Stomach (tissue), 9 donors: Measurements from ENCODE around the gene FLYWCH1. TPM values are rescaled to one million over a fixed set of nuclear protein-coding genes. Genes with fewer than 3 reads are reported as not detected.

Experiments
- DNase-seq, 2 donors: peaks; one replicate each; pipeline versions ENCODE4 v3.0.0 to v3.0.0-alpha.2; 2013 to 2019
- H3K27ac ChIP-seq, 5 donors: fragments of 200-600 bp in 4 of 5; sonication (generic) in 4 of 5; one replicate each; pipeline ENCODE4 v1.5.1; 2013 to 2019; ENCODE audit warnings: mild to moderate bottlenecking in 1 of 5, moderate library complexity in 1 of 5
- H3K27me3 ChIP-seq, 3 donors: fragments of 200-600 bp; sonication (generic); one replicate each; pipeline ENCODE4 v1.5.1; 2017 to 2019; ENCODE audit warnings: mixed run types in 1 of 3
- H3K36me3 ChIP-seq, 4 donors: fragments of 200-600 bp; sonication (generic); 1 replicate in 3 of 4; 2 replicates in 1 of 4; pipeline ENCODE4 v1.5.1; 2016 to 2019
- H3K4me1 ChIP-seq, 4 donors: fragments of 200-600 bp; sonication (generic); one replicate each; pipeline ENCODE4 v1.5.1; 2016 to 2019
- H3K4me3 ChIP-seq, 4 donors: fragments of 200-600 bp; sonication (generic) in 3 of 4; one replicate each; pipeline ENCODE4 v1.5.1; 2016 to 2019; ENCODE audit warnings: mild to moderate bottlenecking in 1 of 4
- H3K9me3 ChIP-seq, 4 donors: fragments of 200-600 bp; sonication (generic); one replicate each; pipeline ENCODE4 v1.5.1; 2016 to 2019
- EP300 ChIP-seq: sonication (generic); formaldehyde crosslinking; IDR thresholded peaks from one replicate; pipeline ENCODE4 v1.6.1; 2017; ENCODE audit warnings: antibody characterized with exemption
- POLR2A ChIP-seq, 4 donors: fragments of 450-650 bp; IDR thresholded peaks; one replicate each; pipeline ENCODE4 v1.6.1; 2016; ENCODE audit warnings: antibody characterized with exemption in 4 of 4, control low read depth in 2 of 4, mild to moderate bottlenecking in 1 of 4, moderate library complexity in 1 of 4
- POLR2AphosphoS5 ChIP-seq, 3 donors: sonication (generic); formaldehyde crosslinking; IDR thresholded peaks; one replicate each; pipeline ENCODE4 v1.6.1; 2016; ENCODE audit warnings: antibody characterized with exemption in 3 of 3
- WGBS, 5 donors: extraction: QIAGEN DNeasy Blood & Tissue Kit in 3 of 5; methylation state at CpG; one replicate each; pipeline versions ENCODE4 v1.1.5 to v1.1.7; 2013 to 2018; 5-methylcytosine and 5-hydroxymethylcytosine counted together
- intact Hi-C: fragments of 100-400 bp; cut with DNase I; formaldehyde crosslinking; loops from one replicate; pipeline ENCODE4 v1.15.1; 2023; ENCODE audit warnings: low total_unique reads
- polyA plus RNA-seq, 3 donors: library from polyadenylated mRNA; stranded (reverse); fragments of 200-250 nt; gene quantifications; one replicate each; pipeline ENCODE4 v1.2.3, GENCODE V29; 2013
- total RNA-seq, 5 donors: library from RNA; depleted of rRNA; stranded (reverse); fragments of >200 nt; gene quantifications; one replicate each; pipeline versions ENCODE4 v1.1.0 to v1.2.3, GENCODE V29; 2014 to 2016
- TF ChIP-seq, protein P1 (sequence below), 7 experiments: fragments of 450-650 bp in 4 of 7; fragments of 200-600 bp in 3 of 7; sonication (generic) in 3 of 7; IDR thresholded peaks; one replicate each; pipeline ENCODE4 v1.5.1; 2016 to 2019; ENCODE audit warnings: antibody characterized with exemption in 7 of 7, control low read depth in 2 of 7, mild to moderate bottlenecking in 1 of 7
- donor health status: healthy with polysubstance abuse.
- donor health status: Bipolar disorder and iron deficiency.
- donor health status: healthy.

Gene FLYWCH1
- total and polyA plus RNA-seq, 8 donors = 8.1 to 121 (median 17.6) TPM

DNA sequence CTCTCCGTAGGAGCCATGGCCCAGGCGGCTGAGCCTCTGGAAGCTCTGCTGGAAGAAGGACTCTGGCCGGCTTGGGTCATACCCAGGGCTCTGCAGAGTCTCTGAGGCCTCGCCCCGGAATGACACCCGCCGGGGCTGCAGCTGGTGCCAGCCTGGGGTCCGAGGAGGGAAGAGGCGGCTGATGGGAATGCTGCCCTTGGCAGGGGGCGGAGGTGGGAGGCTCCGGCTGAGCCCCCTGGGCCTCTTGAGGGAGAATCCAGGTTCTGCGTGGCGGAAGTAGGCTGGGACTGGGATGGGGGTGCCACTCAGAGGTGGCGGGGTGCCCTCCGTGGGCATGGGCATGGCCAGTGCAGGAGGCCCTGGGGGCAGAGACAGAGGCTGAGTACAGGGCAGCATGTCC is 64.9 kb downstream of the FLYWCH1 start:
- no peak overlapping the region for H3K4me3 ChIP-seq
- H3K4me1 ChIP-seq = peaks cover 26 to 41% (median 32%) of the 10 kb centered on the region in 4 donors
- H3K27ac ChIP-seq = peak overlapping the region in 3 of 5 donors; percentile 3 to 56 (median 29)
- 76 to 93% (median 82%) methylated on average over 6 to 15 of the region's 15 CpGs for WGBS, 5 donors
- H3K27me3 ChIP-seq = peaks cover 0 to 20% (median 7%) of the 10 kb centered on the region in 3 donors
- H3K36me3 ChIP-seq = peaks cover 0 to 10% (median 0%) of the 10 kb centered on the region in 4 donors
- intact Hi-C loops = no loop called here
- TF ChIP-seq POLR2AphosphoS5 (IDR thresholded peaks at IDR 0.05) (no peak), EP300 (no peak), POLR2A (IDR thresholded peaks at IDR 0.05) (no peak)
- TF ChIP-seq, protein P1, sequence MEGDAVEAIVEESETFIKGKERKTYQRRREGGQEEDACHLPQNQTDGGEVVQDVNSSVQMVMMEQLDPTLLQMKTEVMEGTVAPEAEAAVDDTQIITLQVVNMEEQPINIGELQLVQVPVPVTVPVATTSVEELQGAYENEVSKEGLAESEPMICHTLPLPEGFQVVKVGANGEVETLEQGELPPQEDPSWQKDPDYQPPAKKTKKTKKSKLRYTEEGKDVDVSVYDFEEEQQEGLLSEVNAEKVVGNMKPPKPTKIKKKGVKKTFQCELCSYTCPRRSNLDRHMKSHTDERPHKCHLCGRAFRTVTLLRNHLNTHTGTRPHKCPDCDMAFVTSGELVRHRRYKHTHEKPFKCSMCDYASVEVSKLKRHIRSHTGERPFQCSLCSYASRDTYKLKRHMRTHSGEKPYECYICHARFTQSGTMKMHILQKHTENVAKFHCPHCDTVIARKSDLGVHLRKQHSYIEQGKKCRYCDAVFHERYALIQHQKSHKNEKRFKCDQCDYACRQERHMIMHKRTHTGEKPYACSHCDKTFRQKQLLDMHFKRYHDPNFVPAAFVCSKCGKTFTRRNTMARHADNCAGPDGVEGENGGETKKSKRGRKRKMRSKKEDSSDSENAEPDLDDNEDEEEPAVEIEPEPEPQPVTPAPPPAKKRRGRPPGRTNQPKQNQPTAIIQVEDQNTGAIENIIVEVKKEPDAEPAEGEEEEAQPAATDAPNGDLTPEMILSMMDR (IDR thresholded peaks at IDR 0.05) = no peak
- DNase-seq = no peak
- H3K9me3 ChIP-seq = no peaks in the 10 kb centered on the region

DNA sequence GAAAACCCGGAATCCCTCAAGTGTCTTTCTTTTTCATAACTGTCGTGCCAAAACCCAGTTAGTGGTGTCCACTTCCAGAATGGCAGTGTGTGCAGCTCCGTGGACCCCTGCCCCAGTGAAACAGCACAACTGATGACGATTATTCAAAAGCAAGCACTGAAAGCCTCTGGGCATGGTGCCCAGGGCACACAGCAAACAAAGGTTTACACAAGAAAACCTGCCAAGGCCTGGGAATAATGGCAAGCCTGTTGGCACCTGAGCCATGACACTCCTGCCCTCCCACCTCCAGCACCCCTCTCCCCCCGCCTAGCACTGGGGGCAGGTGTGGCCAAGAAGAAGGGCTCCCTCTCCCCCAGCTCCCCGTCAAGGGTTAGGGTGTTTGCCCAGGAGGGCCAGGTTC is 65.7 kb downstream of the FLYWCH1 start:
- peaks cover 0 to 20% (median 7%) of the 10 kb centered on the region in 3 donors for H3K27me3 ChIP-seq
- intact Hi-C loops = no loop called here
- H3K4me3 ChIP-seq = no peak overlapping the region
- TF ChIP-seq POLR2AphosphoS5 (IDR thresholded peaks at IDR 0.05) = peak in 1 of 3 donors; percentile 20
- TF ChIP-seq POLR2A (IDR thresholded peaks at IDR 0.05) = no peak
- WGBS, 5 donors = 29 to 60% (median 42%) methylated on average over 6 of the region's 6 CpGs
- H3K9me3 ChIP-seq = no peaks in the 10 kb centered on the region
- H3K36me3 ChIP-seq = peaks cover 0 to 7% (median 0%) of the 10 kb centered on the region in 4 donors
- peak overlapping the region; percentile 29 to 57 (median 54) for H3K27ac ChIP-seq
- peak in 1 of 2 donors; percentile 90 for DNase-seq
- H3K4me1 ChIP-seq = peaks cover 26 to 41% (median 32%) of the 10 kb centered on the region in 4 donors

DNA sequence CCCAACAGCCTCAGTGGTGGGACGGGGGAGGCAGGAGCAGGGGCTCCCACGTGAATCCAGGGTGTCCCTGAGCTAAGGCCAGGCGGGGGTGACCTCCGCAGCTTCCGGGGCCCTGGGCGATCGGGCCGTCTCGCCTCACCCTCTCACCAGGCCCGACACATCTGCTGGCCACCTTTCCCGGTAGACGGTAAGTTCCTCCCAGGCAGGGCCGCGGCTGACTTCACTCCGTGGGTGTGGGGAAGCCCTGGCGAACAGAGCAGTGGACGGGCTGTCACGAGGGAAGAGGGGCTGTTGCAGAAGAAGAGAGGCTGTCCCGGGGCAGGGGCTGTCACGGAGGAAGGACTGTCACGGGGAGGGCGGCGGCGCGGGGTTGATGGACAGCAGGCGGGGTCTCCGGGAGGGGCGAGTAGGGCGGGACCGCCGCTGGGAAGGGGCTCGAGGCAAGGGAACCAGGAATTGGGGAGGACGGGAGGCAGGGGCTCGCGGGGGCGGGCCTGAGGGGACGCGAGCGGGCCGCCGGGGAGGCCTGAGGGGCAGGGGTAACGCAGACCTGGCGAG is 68.0 kb downstream of the FLYWCH1 start:
- intact Hi-C loops = no loop called here
- H3K27ac ChIP-seq = peak overlapping the region in 3 of 5 donors; percentile 90 to 94 (median 92)
- H3K4me3 ChIP-seq = peak overlapping the region; percentile 64 to 82 (median 74)
- H3K9me3 ChIP-seq = no peaks in the 10 kb centered on the region
- no peak for DNase-seq
- H3K4me1 ChIP-seq = peaks cover 26 to 54% (median 44%) of the 10 kb centered on the region in 4 donors
- TF ChIP-seq EP300 (no peak), POLR2A (IDR thresholded peaks at IDR 0.05) (no peak), POLR2AphosphoS5 (IDR thresholded peaks at IDR 0.05) (no peak)
- TF ChIP-seq, protein P1 (IDR thresholded peaks at IDR 0.05) = no peak
- H3K36me3 ChIP-seq = no peaks in the 10 kb centered on the region
- peaks cover 0 to 20% (median 7%) of the 10 kb centered on the region in 3 donors for H3K27me3 ChIP-seq
- WGBS, 5 donors = 1 to 6% (median 5%) methylated on average over 22 to 43 of the region's 43 CpGs

DNA sequence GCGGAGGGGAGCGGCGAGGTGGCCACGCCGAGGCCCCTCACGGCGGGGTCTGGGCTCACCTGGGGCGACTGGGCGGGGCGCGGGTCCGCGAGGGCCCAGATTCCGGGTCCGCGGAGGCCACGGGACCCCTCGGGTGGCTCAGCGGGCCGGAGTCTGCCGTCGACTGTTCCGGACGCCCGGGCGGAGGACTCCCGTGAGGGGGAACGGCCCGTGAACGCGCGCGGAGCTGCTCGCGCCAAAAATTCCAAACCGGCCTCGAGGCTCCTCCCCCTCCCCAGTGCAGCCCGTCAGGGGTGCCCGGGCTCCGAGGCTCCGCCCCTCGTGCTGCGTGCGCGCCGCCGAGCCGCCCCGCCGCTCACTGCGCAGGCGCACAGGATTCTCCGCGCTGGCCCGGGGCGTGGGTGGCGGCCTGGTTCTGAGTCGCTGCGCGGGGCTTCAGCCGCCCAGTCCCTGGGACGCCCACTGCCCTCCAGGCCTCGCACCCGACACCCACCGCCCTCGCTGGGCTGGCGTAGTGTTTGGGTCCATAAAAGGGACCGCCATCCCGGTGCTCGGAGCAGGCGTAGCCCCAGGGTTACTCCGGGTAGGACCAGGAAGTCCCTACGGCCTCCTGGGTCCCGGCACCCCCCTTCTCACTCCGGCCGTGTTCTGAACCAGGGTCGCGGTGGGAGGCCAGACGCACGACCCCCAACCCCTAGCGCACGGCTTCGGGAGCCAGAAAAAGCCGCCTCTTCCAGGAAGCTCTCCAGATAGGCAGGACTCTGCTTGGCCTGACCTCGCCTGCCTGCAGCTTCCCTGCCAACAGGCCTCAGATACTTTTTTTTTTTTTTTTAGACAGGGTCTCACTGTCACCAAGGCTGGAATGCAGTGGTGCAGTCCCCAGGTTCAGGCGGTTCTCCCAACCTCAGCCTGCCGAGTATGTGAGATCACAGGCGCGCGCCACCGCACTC is 68.8 kb downstream of the FLYWCH1 start, which contains the start of gene PKMYT1:
Gene PKMYT1 (minus strand): TSS at position 220 of the 950 bp plus-strand sequence. CDS start 789 bp downstream, outside the sequence.
- TF ChIP-seq POLR2A (IDR thresholded peaks at IDR 0.05) (peak in 2 of 4 donors; percentile 65 to 78), EP300 (no peak), POLR2AphosphoS5 (IDR thresholded peaks at IDR 0.05) (peak; percentile 85 to 99 (median 99))
- TF ChIP-seq, protein P1 (IDR thresholded peaks at IDR 0.05) = no peak
- peaks cover 28 to 62% (median 51%) of the 10 kb centered on the region in 4 donors for H3K4me1 ChIP-seq
- H3K4me3 ChIP-seq = peak within 1 kb of the TSS; percentile 64 to 82 (median 74)
- H3K9me3 ChIP-seq = no peaks in the 10 kb centered on the region
- WGBS, 5 donors = 6 to 12% (median 9%) methylated on average over 41 to 91 of the region's 91 CpGs
- peak within 1 kb of the TSS; percentile 87 to 95 (median 92) for H3K27ac ChIP-seq
- H3K27me3 ChIP-seq = peaks cover 0 to 20% (median 7%) of the 10 kb centered on the region in 3 donors
- intact Hi-C loops = no loop called here
- no peaks in the 10 kb centered on the region for H3K36me3 ChIP-seq
- peak; percentile 94 to 98 for DNase-seq
